ENCODE measurements around the gene TMCO6.

DNA sequence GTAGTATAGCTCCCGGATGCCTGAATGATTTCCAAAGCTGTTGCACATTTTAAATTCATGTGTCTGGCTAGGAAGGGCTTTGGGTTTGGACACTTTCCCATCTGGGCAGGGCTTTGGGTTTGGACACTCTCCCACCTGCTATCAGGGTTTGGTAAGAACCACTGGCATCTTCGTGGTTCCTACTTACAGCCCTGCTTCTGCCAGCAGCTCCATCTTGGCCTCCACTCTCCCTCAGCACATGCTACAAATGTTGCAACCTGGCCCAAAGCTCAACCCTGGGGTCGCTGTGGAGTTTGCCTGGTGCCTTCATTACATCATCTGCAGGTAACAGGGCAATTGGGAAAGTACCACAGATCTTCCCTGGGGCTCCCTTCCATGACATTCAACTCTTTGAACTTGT lies 3.5 kb downstream of the TMCO6 start:
- TF ChIP-seq, protein P1, sequence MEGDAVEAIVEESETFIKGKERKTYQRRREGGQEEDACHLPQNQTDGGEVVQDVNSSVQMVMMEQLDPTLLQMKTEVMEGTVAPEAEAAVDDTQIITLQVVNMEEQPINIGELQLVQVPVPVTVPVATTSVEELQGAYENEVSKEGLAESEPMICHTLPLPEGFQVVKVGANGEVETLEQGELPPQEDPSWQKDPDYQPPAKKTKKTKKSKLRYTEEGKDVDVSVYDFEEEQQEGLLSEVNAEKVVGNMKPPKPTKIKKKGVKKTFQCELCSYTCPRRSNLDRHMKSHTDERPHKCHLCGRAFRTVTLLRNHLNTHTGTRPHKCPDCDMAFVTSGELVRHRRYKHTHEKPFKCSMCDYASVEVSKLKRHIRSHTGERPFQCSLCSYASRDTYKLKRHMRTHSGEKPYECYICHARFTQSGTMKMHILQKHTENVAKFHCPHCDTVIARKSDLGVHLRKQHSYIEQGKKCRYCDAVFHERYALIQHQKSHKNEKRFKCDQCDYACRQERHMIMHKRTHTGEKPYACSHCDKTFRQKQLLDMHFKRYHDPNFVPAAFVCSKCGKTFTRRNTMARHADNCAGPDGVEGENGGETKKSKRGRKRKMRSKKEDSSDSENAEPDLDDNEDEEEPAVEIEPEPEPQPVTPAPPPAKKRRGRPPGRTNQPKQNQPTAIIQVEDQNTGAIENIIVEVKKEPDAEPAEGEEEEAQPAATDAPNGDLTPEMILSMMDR (conservative IDR thresholded peaks at IDR 0.05 in 1 of 2, IDR thresholded peaks at IDR 0.05 in 1 of 2; ENCODE audit: extremely low read depth in 1 of 2, insufficient read depth in 1 of 2, low read depth in 1 of 2, low read length in 2 of 2) = no peak
- no peak for TF ChIP-seq EZH2 (IDR thresholded peaks at IDR 0.05; ENCODE audit: borderline replicate concordance, low read length)

All from mammary epithelial cell (primary cell).